ENCODE data around the gene ELAVL3. TPM values are rescaled to one million over a fixed set of nuclear protein-coding genes. Genes with fewer than 3 reads are reported as not detected.
A peak's percentile ranks its signal among the peaks of the same experiment; 100 is the strongest.

Gene ELAVL3
- total RNA-seq, 1 experiment from 2014 or later, result not detected

DNA sequence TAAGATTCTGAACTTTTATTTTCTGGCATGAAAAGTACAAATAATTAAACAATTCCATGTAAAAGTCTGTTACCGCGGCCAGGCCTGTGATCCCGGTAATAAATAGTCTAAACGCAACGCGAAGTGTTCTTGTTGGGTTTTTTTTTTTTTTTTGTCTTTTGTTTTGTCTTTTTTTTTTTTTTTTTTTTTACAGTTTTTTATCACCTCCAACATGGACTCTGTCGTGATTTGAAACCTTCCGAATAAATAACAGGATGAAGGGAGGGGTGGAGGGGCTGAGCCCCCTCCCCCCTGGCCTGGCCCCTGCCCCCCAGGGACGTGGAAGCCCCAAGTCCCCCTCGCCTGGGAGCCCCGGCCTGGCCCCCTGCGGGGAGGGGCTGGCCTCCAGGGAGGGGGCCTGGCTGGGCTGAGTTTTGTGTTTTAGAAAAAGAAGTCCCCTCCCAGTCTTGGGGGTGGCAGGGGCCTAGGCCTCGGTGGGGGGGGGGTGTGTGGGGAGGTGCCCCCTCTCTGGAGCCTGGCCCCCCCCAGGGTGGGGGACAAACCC lies 29.4 kb downstream of the ELAVL3 start:
- BruUV-seq (replicated peaks), result no TSS peak
- no peak for DNase-seq (ENCODE audit: unreplicated experiment)
- TF ChIP-seq, protein P1, sequence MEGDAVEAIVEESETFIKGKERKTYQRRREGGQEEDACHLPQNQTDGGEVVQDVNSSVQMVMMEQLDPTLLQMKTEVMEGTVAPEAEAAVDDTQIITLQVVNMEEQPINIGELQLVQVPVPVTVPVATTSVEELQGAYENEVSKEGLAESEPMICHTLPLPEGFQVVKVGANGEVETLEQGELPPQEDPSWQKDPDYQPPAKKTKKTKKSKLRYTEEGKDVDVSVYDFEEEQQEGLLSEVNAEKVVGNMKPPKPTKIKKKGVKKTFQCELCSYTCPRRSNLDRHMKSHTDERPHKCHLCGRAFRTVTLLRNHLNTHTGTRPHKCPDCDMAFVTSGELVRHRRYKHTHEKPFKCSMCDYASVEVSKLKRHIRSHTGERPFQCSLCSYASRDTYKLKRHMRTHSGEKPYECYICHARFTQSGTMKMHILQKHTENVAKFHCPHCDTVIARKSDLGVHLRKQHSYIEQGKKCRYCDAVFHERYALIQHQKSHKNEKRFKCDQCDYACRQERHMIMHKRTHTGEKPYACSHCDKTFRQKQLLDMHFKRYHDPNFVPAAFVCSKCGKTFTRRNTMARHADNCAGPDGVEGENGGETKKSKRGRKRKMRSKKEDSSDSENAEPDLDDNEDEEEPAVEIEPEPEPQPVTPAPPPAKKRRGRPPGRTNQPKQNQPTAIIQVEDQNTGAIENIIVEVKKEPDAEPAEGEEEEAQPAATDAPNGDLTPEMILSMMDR (IDR thresholded peaks at IDR 0.05; ENCODE audit: unreplicated experiment), result no peak
- Mint-ChIP-seq H3K36me3 (ENCODE audit: insufficient read depth, unreplicated experiment) (peaks cover 6% of the 10 kb centered on the region), H3K4me3 (ENCODE audit: unreplicated experiment) (no peak overlapping the region), H3K4me1 (ENCODE audit: insufficient read depth, unreplicated experiment) (no peaks in the 10 kb centered on the region), H3K9me3 (ENCODE audit: unreplicated experiment) (no peaks in the 10 kb centered on the region), H3K27me3 (ENCODE audit: insufficient read depth, unreplicated experiment) (no peaks in the 10 kb centered on the region), H3K27ac (ENCODE audit: low read depth, unreplicated experiment) (no peak overlapping the region)
- ChIA-PET CTCF (interaction anchor here (0.8 kb wide), 1 partner anchor 12 kb away, joined by 4 read pairs; no protein-coding TSS in a partner anchor), POLR2A (interaction anchor here (0.6 to 1.3 kb wide), 2 partner anchors 8 to 103 kb away, joined by 3 read pairs; no protein-coding TSS in a partner anchor)
- intact Hi-C loops (cut with micrococcal nuclease), result no loop called here

GRCh38 chr19:11450570-11451326 lies 30.1 kb downstream of the ELAVL3 start:
- no peaks in the 10 kb centered on the region for H3K27me3 Mint-ChIP-seq (ENCODE audit: insufficient read depth, unreplicated experiment)
- ChIA-PET CTCF (no interaction called here), POLR2A (no interaction called here)
- no peak for DNase-seq (ENCODE audit: unreplicated experiment)
- intact Hi-C loops (cut with micrococcal nuclease), result no loop called here
- no peaks in the 10 kb centered on the region for H3K4me1 Mint-ChIP-seq (ENCODE audit: insufficient read depth, unreplicated experiment)
- no peak overlapping the region for H3K4me3 Mint-ChIP-seq (ENCODE audit: unreplicated experiment)
- H3K36me3 Mint-ChIP-seq (ENCODE audit: insufficient read depth, unreplicated experiment), result peaks cover 6% of the 10 kb centered on the region
- H3K9me3 Mint-ChIP-seq (ENCODE audit: unreplicated experiment), result no peaks in the 10 kb centered on the region
- H3K27ac Mint-ChIP-seq (ENCODE audit: low read depth, unreplicated experiment), result no peak overlapping the region
- TF ChIP-seq, protein P1 (IDR thresholded peaks at IDR 0.05; ENCODE audit: unreplicated experiment), result no peak
- no TSS peak for BruUV-seq (replicated peaks)

- no peak for DNase-seq (ENCODE audit: unreplicated experiment)
- POLR2A ChIA-PET, result no interaction called here
- CTCF ChIA-PET, result no interaction called here
- no peak overlapping the region for H3K4me3 Mint-ChIP-seq (ENCODE audit: unreplicated experiment)
- H3K4me1 Mint-ChIP-seq (ENCODE audit: insufficient read depth, unreplicated experiment), result no peaks in the 10 kb centered on the region
- H3K36me3 Mint-ChIP-seq (ENCODE audit: insufficient read depth, unreplicated experiment), result peaks cover 9% of the 10 kb centered on the region
- TSS peak; percentile 39 for BruUV-seq (replicated peaks)
- TF ChIP-seq, protein P1 (IDR thresholded peaks at IDR 0.05; ENCODE audit: unreplicated experiment), result no peak
- no peaks in the 10 kb centered on the region for H3K27me3 Mint-ChIP-seq (ENCODE audit: insufficient read depth, unreplicated experiment)
- no peak overlapping the region for H3K27ac Mint-ChIP-seq (ENCODE audit: low read depth, unreplicated experiment)
- no peaks in the 10 kb centered on the region for H3K9me3 Mint-ChIP-seq (ENCODE audit: unreplicated experiment)
- intact Hi-C loops (cut with micrococcal nuclease), result loop anchor here (10.0 kb wide), 1 partner anchor 314 kb away; no protein-coding TSS in a partner anchor
Measured at GRCh38 chr19:11448923-11449554, 31.8 kb downstream of the ELAVL3 start.

DNA sequence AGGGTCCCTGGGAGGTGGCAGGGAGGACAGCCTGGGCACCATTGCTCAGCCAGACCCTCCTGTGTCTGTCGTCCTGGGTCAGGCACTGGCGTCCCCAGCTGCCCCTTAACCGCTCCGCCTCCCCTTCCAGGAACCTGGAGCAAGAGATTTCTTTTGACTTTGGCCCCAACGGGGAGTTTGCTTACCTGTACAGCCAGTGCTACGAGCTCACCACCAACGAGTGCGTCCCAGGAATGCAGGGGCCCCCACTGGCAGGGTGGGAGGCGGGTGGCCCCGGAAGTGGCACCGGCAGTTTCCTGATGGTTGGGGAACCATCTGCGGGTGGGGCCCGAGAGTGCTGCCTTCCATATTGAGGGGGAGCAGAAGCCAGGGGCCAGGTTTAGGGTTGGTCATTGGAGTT lies 32.4 kb downstream of the ELAVL3 start:
- BruUV-seq (replicated peaks), result no TSS peak
- peaks cover 14% of the 10 kb centered on the region for H3K36me3 Mint-ChIP-seq (ENCODE audit: insufficient read depth, unreplicated experiment)
- H3K9me3 Mint-ChIP-seq (ENCODE audit: unreplicated experiment), result no peaks in the 10 kb centered on the region
- H3K27me3 Mint-ChIP-seq (ENCODE audit: insufficient read depth, unreplicated experiment), result no peaks in the 10 kb centered on the region
- TF ChIP-seq, protein P1 (IDR thresholded peaks at IDR 0.05; ENCODE audit: unreplicated experiment), result no peak
- no peaks in the 10 kb centered on the region for H3K4me1 Mint-ChIP-seq (ENCODE audit: insufficient read depth, unreplicated experiment)
- H3K27ac Mint-ChIP-seq (ENCODE audit: low read depth, unreplicated experiment), result no peak overlapping the region
- POLR2A ChIA-PET, result interaction anchor here (0.5 to 0.7 kb wide), 2 partner anchors 43 to 305 kb away, joined by 3 read pairs; no protein-coding TSS in a partner anchor
- no peak for DNase-seq (ENCODE audit: unreplicated experiment)
- no peak overlapping the region for H3K4me3 Mint-ChIP-seq (ENCODE audit: unreplicated experiment)
- CTCF ChIA-PET, result interaction anchor here (0.6 kb wide), 1 partner anchor 12 kb away, joined by 5 read pairs; no protein-coding TSS in a partner anchor
- intact Hi-C loops (cut with micrococcal nuclease), result loop anchor here (10.0 kb wide), 1 partner anchor 314 kb away; no protein-coding TSS in a partner anchor

Measured in MCF 10A (cell line).